CD1c-positive myeloid dendritic cell (primary cell): ENCODE measurements around the gene KRTAP4-7.
"Not testable (repeated sequence)": the region's sequence is repeated elsewhere in the genome, so short reads cannot be mapped to it uniquely, and the experiment has no call there.

Experiments
- DNase-seq: peaks from one replicate; pipeline ENCODE4 v3.0.0-alpha.2; 2016; ENCODE audit errors: extremely low spot score

KRTAP4-7 gene

GRCh38 chr17:41084100-41084856, at the start of gene KRTAP4-7:
TSS of gene KRTAP4-7 (plus strand) at chr17:41084150. CDS start at chr17:41084207, 57 bp downstream.
- not testable (repeated sequence) for DNase-seq

GRCh38 chr17:41034346-41034935, 49.5 kb upstream of the KRTAP4-7 start, which contains the start of gene KRTAP1-3:
TSS of gene KRTAP1-3 (minus strand) at chr17:41034874. CDS start at chr17:41034821, 53 bp downstream.
- DNase-seq: not testable (repeated sequence)

- no peak for DNase-seq
Observed at GRCh38 chr17:41037853-41038350, 46.0 kb upstream of the KRTAP4-7 start.

- not testable (repeated sequence) for DNase-seq
Observed at GRCh38 chr17:41040783-41041571, 43.0 kb upstream of the KRTAP4-7 start, which contains the start of gene KRTAP1-1. TSS of gene KRTAP1-1 (minus strand) at chr17:41041450. CDS start at chr17:41041397, 53 bp downstream.

GRCh38 chr17:41042953-41043352, 41.0 kb upstream of the KRTAP4-7 start:
- DNase-seq: no peak

GRCh38 chr17:41046735-41047465, 37.0 kb upstream of the KRTAP4-7 start, which contains the start of gene KRTAP2-1:
TSS of gene KRTAP2-1 (minus strand) at chr17:41047316. CDS start at chr17:41047267, 49 bp downstream.
- DNase-seq: not testable (repeated sequence)

- DNase-seq: no peak
Observed at GRCh38 chr17:41048441-41048840, 35.5 kb upstream of the KRTAP4-7 start.

GRCh38 chr17:41049110-41049509, 34.8 kb upstream of the KRTAP4-7 start:
- no peak for DNase-seq

GRCh38 chr17:41052566-41052965, 31.4 kb upstream of the KRTAP4-7 start:
- DNase-seq: no peak

GRCh38 chr17:41054025-41054424, 29.9 kb upstream of the KRTAP4-7 start:
- DNase-seq: no peak

GRCh38 chr17:41054556-41054955, 29.4 kb upstream of the KRTAP4-7 start:
- not testable (repeated sequence) for DNase-seq

GRCh38 chr17:41055130-41055529, 28.8 kb upstream of the KRTAP4-7 start, which contains the start of gene KRTAP2-2:
TSS of gene KRTAP2-2 (minus strand) at chr17:41055230. CDS start at chr17:41055211, 19 bp downstream.
- not testable (repeated sequence) for DNase-seq

- no peak for DNase-seq
Observed at GRCh38 chr17:41057547-41057946, 26.4 kb upstream of the KRTAP4-7 start.

GRCh38 chr17:41058741-41059140, 25.2 kb upstream of the KRTAP4-7 start:
- no peak for DNase-seq

GRCh38 chr17:41059276-41060051, 24.5 kb upstream of the KRTAP4-7 start:
- DNase-seq: not testable (repeated sequence)

- no peak for DNase-seq
Observed at GRCh38 chr17:41060052-41060604, 23.8 kb upstream of the KRTAP4-7 start, which contains the start of gene KRTAP2-3. TSS of gene KRTAP2-3 (minus strand) at chr17:41060114. CDS start at chr17:41060050, 64 bp downstream.

GRCh38 chr17:41061964-41062363, 22.0 kb upstream of the KRTAP4-7 start:
- DNase-seq: no peak

GRCh38 chr17:41063449-41063848, 20.5 kb upstream of the KRTAP4-7 start:
- no peak for DNase-seq

- DNase-seq: no peak
Observed at GRCh38 chr17:41064301-41064700, 19.6 kb upstream of the KRTAP4-7 start.
